Left lung (tissue), 10 donors: ENCODE data around the gene LIMA1. TPM values are rescaled to one million over a fixed set of nuclear protein-coding genes. Genes with fewer than 3 reads are reported as not detected.

ENCODE experiments used
- ATAC-seq: fragments of 200-7000 bp; cut with Tn5 transposase; one replicate; pipeline ENCODE4 v1.9.1; 2020; ENCODE audit warnings: moderate library complexity
- DNase-seq, 4 donors: peaks; one replicate each; pipeline ENCODE4 v3.0.0-alpha.2; 2013 to 2020
- H3K27ac ChIP-seq, 2 donors: fragments of 200-600 bp; sonication (generic) in 1 of 2; one replicate each; pipeline versions ENCODE4 v1.5.0 to v1.8.0; 2020 to 2021
- H3K27me3 ChIP-seq, 2 donors: fragments of 200-600 bp; sonication (generic) in 1 of 2; one replicate each; pipeline versions ENCODE4 v1.5.0 to v1.8.0; 2020 to 2021
- H3K36me3 ChIP-seq, 2 donors: fragments of 200-600 bp; sonication (generic) in 1 of 2; one replicate each; pipeline versions ENCODE4 v1.5.0 to v1.8.0; 2020 to 2021
- H3K4me1 ChIP-seq, 2 donors: fragments of 200-600 bp; one replicate each; pipeline ENCODE4 v1.8.0; 2021
- H3K4me3 ChIP-seq, 2 donors: fragments of 200-600 bp; sonication (generic) in 1 of 2; one replicate each; pipeline versions ENCODE4 v1.5.0 to v1.8.0; 2020 to 2021; ENCODE audit warnings: mild to moderate bottlenecking in 1 of 2
- H3K9me3 ChIP-seq, 2 donors: fragments of 200-600 bp; sonication (generic) in 1 of 2; one replicate each; pipeline versions ENCODE4 v1.5.0 to v1.8.0; 2020 to 2021
- CTCF ChIP-seq, 2 donors: fragments of 200-600 bp; sonication (generic) in 1 of 2; IDR thresholded peaks; one replicate each; pipeline versions ENCODE4 v1.5.0 to v1.8.0; 2021; ENCODE audit warnings: antibody characterized with exemption in 2 of 2
- intact Hi-C, 2 donors: fragments of 100-400 bp; cut with DNase I; formaldehyde crosslinking; loops; one replicate each; pipeline versions ENCODE4 v1.11.2 to v1.14.2; 2022
- polyA plus RNA-seq, 6 donors: library from polyadenylated mRNA; unstranded; fragments of 120-200 nt; gene quantifications; one replicate each; pipeline ENCODE4 v1.2.1, GENCODE V29; 2013; ENCODE audit not compliant: insufficient read length in 6 of 6
- total RNA-seq, 2 donors: library from RNA; stranded (reverse); fragmentation: NEBNext Ultra II Directional; extraction: Animal tissue kit (Norgen Biotek cat#: 25700); gene quantifications; one replicate each; pipeline ENCODE4 v1.2.1, GENCODE V29; 2021
- donor health status: DM: no; HTN: yes; CAD: no.
- donor health status: DM: no; HTN: no; CAD: no.

The LIMA1 gene
- total and polyA plus RNA-seq, 8 donors = 71.9 to 91.0 (median 81.9) TPM

- DNase-seq (no peak), ATAC-seq (no peak)
- peaks cover 0 to 31% of the 10 kb centered on the region in 2 donors for H3K4me1 ChIP-seq
- no peaks in the 10 kb centered on the region for H3K27me3 ChIP-seq
- no peak for TF ChIP-seq CTCF (IDR thresholded peaks at IDR 0.05)
- H3K4me3 ChIP-seq = no peak overlapping the region
- H3K9me3 ChIP-seq = no peaks in the 10 kb centered on the region
- H3K36me3 ChIP-seq = peaks cover 0 to 16% of the 10 kb centered on the region in 2 donors
- intact Hi-C loops = no loop called here
- H3K27ac ChIP-seq = no peak overlapping the region
Observed at GRCh38 chr12:50217202-50217601, 66.1 kb downstream of the LIMA1 start.

GRCh38 chr12:50215033-50215432, 68.3 kb downstream of the LIMA1 start:
- intact Hi-C loops = no loop called here
- peaks cover 0 to 16% of the 10 kb centered on the region in 2 donors for H3K36me3 ChIP-seq
- TF ChIP-seq CTCF (IDR thresholded peaks at IDR 0.05) = no peak

GRCh38 chr12:50214018-50214417, 69.3 kb downstream of the LIMA1 start:
- Histone ChIP-seq H3K4me3 (no peak overlapping the region), H3K4me1 (peaks cover 0 to 18% of the 10 kb centered on the region in 2 donors), H3K36me3 (peaks cover 0 to 16% of the 10 kb centered on the region in 2 donors), H3K9me3 (no peaks in the 10 kb centered on the region), H3K27me3 (no peaks in the 10 kb centered on the region), H3K27ac (no peak overlapping the region)
- TF ChIP-seq CTCF (IDR thresholded peaks at IDR 0.05) = no peak
- intact Hi-C loops = no loop called here
- no peak for DNase-seq
- no peak for ATAC-seq

More at GRCh38 chr12:50215033-50215432, 68.3 kb downstream of the LIMA1 start:
- Histone ChIP-seq H3K4me1 (peaks cover 0 to 18% of the 10 kb centered on the region in 2 donors), H3K27ac (no peak overlapping the region), H3K4me3 (no peak overlapping the region), H3K27me3 (no peaks in the 10 kb centered on the region), H3K9me3 (no peaks in the 10 kb centered on the region)
- ATAC-seq (no peak), DNase-seq (no peak)

GRCh38 chr12:50213439-50213838, 69.9 kb downstream of the LIMA1 start:
- no peaks in the 10 kb centered on the region for H3K9me3 ChIP-seq
- H3K4me1 ChIP-seq = peaks cover 0 to 14% of the 10 kb centered on the region in 2 donors
- no peak for TF ChIP-seq CTCF (IDR thresholded peaks at IDR 0.05)
- DNase-seq = no peak
- no peak overlapping the region for H3K4me3 ChIP-seq
- intact Hi-C loops = no loop called here
- no peak for ATAC-seq
- peaks cover 0 to 14% of the 10 kb centered on the region in 2 donors for H3K36me3 ChIP-seq
- H3K27ac ChIP-seq = peak overlapping the region in 1 of 2 donors; percentile 65
- H3K27me3 ChIP-seq = no peaks in the 10 kb centered on the region

- intact Hi-C loops = no loop called here
- H3K36me3 ChIP-seq = peaks cover 0 to 4% of the 10 kb centered on the region in 2 donors
Observed at GRCh38 chr12:50212071-50212467, 71.3 kb downstream of the LIMA1 start.

More at GRCh38 chr12:50212071-50212467, 71.3 kb downstream of the LIMA1 start:
- no peaks in the 10 kb centered on the region for H3K9me3 ChIP-seq
- no peaks in the 10 kb centered on the region for H3K27me3 ChIP-seq
- H3K4me3 ChIP-seq = no peak overlapping the region
- peak overlapping the region; percentile 54 to 65 for H3K27ac ChIP-seq
- ATAC-seq = no peak
- DNase-seq = no peak
- peaks cover 0 to 12% of the 10 kb centered on the region in 2 donors for H3K4me1 ChIP-seq
- no peak for TF ChIP-seq CTCF (IDR thresholded peaks at IDR 0.05)
